ENCODE data around the gene FCHO1.

The FCHO1 gene

DNA sequence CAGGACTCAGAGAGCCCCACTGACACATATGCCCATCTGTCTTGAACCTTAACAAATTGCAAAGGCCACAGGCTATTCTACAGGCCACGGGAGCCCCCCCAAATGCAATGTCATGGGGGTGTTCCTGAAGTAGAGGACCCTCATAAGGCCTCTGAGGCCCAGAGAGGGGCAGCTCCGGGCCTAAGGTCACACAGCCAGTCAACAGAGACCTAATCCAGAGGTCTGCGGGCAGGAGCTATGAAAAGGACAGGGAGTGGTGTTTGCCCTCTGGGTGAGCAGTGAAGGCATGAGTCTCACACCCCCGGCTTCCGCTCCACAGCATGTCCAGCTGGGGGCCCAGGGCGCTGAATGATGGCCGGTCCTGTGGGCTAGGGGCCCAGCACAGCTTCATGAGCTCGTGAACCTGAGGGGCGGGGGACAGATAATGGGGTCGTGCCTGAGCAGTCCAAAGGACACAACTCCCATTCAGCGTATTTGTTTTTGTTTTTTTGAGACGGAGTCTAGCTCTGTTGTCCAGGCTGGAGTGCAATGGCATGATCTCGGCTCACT lies 75.3 kb downstream of the FCHO1 start:
- FAIRE-seq, result no peak
- DNase-seq (ENCODE audit: low spot score), result no peak

DNA sequence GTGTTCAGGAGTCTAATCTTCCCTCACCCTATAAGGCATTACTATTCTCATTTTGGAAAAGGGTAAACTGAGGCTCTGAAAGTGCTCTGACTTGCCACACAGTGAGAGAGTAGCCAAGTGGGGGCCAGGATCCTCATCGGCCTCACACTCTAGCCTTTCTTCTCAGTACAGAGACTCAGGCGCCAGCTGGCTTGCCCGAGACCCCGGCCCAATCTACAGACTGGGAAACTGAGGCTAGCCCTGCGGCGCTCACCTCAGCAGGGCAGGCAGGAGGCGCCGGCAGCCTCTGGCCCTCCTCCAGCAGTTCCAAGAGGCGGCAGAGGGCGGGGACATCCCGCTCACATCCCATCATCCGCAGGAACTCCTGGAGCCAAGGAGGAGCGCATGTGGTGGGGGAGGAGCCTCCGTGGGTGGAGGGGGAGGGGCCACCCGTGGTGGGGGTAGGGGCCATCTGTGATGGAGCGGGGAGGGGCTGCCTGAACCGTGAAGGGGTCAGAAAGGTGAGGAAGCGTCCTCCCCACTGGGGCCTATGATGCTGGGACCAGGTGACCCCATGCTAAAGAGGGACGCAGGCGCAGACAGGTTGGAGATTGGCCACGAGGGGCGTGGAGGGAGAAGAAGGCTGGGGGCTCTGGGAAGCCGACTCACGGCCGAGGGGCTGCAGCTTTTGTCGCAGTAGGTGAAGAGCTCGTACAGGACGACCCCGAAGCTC lies 78.7 kb downstream of the FCHO1 start:
- FAIRE-seq (no peak), DNase-seq (ENCODE audit: low spot score) (no peak)

DNA sequence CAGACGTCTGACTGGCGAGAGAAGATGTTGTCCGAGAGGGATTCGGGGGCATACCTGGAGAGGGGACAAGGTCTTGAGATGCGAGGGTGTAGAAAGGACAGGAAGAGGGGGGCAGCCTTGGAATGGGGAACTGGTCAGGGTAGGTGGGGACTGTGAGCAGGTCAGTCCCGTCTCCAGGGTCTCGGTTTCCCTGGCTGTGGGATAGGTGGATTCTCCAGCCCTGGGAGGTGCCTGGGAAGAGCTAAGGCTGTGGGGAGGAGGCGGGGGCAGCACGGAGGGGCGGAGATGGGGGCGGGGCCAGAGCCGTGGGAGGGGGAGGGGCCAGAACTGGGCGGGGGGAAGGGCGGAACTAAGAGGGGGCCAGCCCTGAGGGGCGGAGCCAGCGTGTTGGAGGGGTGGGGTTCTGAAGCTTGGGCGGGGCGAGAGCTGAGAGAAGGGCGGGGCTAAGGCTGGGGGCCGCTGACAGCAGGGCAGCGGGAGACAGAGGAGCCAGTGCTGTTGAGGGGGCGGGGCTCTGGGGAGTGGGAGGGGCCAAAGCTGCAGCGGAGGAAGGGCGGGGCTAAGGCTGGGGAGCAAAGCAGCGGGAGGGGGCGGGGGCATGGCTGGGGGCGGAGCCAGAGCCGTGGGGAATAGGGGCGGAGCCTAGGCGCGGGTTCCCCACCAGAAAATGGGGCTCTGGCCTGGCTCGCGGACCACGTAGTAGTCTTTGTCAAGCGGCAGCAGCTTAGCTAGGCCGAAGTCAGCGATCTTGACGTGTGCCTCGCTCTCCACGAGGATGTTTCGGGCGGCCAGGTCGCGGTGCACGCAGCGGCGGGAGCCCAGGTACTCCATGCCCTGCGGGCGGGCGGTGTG lies 79.5 kb downstream of the FCHO1 start:
- FAIRE-seq (no peak), DNase-seq (ENCODE audit: low spot score) (peak; percentile 37)

DNA sequence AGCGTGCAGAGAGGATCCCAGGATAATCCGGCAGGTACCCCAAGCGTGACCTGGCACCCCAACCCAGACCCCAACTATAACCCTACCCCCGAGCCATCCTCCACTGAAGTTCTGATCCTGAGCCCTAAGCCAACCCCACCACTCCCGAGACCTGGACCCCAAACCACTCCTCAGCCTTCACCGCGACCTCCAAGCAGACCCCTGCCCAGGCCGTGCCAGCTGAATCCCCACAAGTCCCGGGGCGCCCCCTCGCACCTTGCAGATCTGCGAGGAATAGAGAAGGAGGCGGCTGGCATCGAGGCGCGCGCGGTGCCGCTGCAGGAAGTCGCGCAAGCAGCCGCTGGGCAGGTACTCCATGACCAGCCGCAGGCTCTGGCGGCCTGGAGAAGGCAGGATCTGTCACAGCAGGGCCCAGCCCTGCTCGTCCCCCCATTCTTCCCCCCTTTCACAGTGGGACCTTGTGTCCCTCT lies 80.2 kb downstream of the FCHO1 start:
- FAIRE-seq (no peak), DNase-seq (ENCODE audit: low spot score) (no peak)

DNA sequence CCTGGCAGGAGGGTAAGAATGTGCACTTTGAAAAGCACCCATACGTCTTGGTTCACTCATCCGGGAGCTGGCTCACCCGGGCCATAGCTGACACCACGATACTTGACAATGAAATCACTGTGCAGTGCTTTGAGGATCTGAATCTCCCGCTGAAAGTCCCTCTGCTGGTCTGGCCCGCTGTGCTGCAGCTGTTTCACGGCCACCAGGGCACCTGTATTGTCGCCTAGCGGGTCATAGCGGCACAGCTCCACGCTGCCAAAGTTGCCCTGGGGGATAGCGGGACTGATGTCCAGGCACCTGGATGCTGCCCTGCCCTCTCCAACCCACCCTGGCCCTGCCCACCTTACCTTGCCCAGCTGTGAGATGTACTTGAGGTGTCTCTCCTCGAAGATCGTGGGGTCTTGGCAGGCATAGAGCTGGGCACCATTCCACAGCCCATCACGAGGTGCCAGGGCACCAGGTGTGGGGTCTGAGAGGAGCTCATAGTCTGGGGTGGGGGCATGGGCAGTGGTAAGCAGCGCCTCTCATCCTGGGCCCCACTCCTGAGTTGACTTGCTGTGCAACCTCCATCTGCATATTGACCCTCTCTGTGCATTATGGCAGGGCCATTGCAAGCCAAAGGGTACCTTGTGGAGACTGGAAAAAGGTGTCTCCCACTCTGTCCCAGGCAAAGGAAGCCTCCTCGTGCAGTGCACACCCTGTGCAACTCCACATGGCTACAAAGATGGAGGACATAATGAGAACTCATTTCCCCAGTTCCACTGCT lies 81.3 kb downstream of the FCHO1 start:
- FAIRE-seq, result no peak
- no peak for DNase-seq (ENCODE audit: low spot score)

DNA sequence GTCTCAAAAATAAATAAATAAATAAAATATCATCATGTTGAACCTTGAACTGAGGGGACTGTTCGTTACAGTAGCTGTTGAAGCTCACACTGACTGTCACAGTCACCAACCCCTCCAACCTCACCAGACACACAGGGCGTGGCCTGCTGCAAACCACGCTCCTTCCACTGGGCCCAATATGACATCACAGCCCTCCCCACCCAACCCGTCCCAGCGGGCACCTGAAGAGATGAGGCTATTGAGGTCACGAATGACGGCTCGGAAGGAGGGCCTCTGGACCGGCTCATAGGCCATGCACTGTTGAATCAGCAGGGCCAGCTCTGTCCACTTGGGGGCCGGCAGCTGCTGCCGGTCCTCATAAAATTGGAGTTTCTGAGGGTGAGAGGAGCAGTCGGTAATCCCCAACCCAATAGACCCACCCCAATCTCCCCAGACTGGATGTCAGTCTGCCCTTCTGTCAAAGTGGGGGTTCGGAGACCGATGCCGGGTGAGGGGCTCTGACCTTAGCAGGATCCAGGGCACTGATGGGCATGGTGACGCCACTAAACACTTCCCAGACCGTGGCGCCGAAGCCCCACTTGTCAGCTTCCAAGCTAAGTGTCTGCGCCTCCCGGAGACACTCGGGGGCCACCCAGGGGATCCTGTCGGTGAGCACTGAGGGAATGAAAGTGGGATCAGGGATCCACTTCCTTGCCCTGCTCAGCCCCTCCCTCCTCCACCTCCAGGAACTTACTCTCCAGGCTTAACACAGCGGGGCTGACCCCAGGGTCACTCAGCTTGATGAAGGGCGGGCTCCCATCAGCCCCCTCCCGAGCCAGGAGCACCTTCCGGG lies 83.3 kb downstream of the FCHO1 start:
- FAIRE-seq (no peak), DNase-seq (ENCODE audit: low spot score) (no peak)

DNA sequence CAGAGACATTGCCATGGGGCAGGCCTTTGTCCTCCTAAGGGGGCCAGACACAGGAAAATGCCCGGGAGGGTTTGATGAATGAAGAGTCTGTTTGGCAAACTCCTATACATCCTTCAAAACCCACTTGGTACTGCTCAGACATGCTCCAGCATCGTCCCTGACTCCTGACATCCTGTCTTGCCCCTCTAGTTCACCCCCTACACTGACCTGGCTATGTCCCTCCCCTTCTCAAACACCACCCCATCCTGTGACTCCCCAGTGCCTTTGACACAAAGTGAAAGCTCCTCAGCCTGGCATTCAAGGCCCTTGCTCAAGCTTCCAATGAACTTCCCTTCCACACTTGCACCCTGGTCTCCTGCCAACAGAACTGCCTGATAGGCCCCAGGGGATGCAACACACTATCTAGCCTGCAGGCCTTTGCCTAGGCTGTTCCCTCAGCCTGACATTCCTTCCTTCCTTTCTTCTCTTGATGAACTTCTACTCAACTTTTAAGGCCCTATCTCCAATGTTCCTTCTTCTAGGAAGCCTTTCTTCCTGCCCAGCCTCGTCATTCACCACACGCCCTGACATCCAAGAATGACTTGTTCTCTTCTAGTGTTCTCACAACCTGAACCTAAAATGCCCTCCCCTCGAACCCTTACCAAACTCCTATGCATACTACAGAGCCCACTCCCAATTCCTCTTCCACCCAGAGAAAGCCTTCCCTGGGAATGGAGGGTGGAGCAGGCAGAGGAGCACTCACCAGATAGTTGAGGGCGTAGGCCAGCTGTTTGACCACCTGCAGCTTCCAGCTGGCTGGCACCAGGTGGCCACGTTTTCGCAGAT lies 84.1 kb downstream of the FCHO1 start:
- FAIRE-seq (no peak), DNase-seq (ENCODE audit: low spot score) (no peak)

DNA sequence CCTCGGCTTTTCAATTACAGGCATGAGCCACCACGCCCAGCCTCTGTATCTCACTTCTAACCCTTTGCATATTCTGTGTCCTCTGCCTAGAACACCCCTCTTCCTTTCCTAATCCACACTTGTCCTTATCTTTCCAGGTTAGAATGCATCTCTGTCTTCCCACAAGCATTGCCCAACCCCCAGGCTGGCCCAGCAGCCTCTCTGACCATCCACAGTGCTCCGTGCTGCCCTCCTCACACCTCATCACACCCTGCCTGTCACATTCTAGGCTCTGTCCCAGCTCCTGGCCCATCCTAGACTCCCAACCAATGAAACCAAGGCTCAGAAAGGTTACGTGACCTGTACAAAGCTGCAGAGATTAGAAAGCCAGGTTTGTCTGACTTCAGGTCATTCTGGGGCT lies 85.3 kb downstream of the FCHO1 start:
- DNase-seq (ENCODE audit: low spot score), result no peak

DNA sequence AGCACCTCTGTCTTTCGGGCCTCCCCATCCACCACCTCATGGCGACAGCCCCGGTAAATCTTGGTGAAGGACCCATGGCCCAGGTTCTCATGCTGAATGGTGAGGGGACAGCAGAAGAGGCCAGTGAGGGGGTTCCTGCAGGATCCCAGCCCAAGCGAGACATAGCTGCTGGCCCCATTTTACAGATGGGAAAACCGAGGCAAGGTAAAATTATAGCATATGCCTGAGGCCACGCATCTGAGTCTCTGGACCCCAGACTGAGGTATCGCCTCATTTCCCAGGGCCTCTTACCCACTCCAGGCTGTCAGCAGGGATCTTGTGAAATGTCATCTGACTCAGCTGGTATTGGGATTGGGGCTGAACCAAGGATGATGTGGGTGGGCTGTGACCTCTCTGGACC lies 86.7 kb downstream of the FCHO1 start:
- no peak for DNase-seq (ENCODE audit: low spot score)
- no peak for FAIRE-seq

More for the DNA sequence above, 85.3 kb downstream of the FCHO1 start:
- no peak for FAIRE-seq

All from RCC 7860 (cell line).